AG08395 (cell line): ENCODE data around the gene COL24A1.
"Not testable (repeated sequence)": the region's sequence is repeated elsewhere in the genome, so short reads cannot be mapped to it uniquely, and the experiment has no call there.

ENCODE experiments used
- DNase-seq: peaks from one replicate; pipeline ENCODE4 v3.0.0; 2012; ENCODE audit warnings: mixed read lengths, low spot score

The COL24A1 gene

DNA sequence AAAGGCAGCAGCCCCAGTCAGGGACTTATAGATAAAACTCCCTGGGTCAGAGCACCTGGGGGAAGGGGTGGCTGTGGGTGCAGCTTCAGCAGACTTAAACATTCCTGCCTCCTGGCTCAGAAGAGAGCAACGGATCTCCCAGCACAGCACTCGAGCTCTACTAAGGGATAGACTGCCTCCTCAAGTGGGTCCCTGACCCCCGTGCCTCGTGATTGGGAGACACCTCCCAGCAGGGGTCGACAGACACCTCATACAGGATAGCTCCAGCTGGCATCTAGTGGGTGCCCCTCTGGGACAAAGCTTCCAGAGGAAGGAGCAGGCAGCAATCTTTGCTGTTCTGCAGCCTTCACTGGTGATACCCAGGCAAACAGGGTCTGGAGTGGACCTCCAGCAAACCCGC lies 84.1 kb downstream of the COL24A1 start:
- DNase-seq, result not testable (repeated sequence)

DNA sequence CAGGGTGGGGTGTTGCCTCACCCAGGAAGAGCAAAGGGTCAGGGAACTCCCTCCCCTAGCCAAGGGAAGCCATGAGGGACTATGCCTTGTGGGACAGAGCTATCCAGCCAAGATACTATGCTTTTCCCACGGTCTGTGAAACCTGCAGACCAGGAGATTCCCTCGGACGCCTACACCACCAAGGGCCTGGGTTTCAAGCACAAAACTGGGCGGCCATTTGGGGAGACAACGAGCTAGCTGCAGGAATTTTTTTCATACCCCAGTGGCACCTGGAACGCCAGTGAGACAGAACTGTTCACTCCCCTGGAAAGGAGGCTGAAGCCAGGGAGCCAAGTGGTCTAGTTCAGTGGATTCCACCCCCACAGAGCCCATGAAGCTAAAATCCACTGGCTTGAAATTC lies 84.7 kb downstream of the COL24A1 start:
- not testable (repeated sequence) for DNase-seq

DNA sequence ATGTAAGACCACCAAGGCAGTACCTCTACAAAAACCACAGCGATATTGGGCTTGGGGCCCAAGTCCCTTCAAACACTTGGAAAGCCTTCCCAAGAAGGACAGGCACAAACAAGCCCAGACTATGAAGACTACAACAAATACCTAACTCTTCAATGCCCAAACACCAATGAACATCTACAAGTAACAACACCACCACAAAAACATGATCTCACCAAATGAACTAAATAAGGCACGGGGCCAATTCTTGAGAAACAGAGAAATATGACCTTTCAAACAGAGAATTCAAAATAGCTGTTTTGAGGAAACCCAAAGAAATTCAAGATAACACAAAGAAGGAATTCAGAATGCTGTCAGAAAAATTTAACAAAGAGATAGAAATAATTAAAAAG lies 86.8 kb downstream of the COL24A1 start:
- DNase-seq, result no peak

DNA sequence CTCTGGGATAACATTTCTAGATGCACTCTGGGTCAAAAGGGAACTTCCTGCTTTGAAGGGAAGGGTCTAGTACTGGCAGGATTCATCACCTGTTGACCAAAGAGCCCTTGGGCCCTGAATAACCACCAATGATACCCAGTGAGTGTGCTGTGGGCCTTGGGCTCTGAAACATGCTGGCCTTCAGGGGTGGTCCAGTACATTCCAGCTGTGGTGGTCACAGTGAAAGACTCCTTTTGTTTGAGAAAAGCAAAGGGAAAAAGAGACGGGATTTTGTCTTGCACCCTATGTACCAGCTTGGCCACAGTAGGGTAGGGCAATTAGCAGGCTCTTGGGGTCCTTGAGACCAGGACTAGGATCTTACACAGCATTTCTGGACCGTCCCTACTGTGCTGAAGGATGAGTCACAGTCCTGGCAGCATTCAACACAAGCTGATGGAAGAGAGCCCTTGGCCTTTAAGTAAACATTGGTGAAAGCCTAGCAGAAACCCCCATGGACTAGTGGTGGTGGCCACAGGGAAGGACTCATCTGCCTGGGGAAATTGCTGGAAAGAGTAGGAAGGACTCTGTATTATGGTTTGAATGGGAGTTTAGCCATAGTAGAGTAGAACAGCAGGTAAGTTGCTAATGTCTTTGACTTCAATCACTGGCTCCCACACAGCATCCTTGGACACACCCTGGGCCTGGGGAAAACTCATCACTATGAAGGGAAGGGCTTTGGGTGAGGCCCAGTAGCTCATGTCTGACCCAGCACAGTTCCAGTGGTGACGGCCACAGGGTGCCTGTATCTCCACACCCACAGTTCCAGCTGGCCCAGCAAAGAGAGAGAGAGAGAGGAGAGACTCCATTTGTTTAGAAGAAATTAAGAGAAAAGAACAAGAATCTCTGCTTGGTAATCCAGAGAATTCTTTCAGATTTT lies 87.5 kb downstream of the COL24A1 start:
- DNase-seq, result no peak

DNA sequence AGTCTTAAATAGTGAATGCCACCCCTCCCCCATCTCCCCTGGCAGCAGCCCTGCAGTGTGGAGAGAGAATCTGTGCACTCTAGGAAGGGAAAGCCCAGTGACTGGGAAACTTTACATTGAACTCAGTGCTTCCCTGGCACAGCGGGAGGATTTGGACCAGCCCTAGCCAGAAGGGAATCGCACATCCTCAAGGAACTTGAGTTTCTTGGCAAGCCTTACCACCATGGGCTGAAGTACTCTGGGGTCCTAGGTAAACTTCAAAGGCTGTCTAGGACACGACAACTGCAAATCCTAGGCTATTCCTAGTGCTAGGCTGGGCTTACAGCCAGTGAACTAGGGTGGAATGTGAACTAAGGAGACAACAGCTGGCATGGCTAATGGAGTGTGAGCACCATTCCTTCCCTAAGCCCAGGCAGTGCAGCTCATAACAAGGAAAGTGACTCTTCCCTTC lies 88.3 kb downstream of the COL24A1 start:
- peak; percentile 30 for DNase-seq

DNA sequence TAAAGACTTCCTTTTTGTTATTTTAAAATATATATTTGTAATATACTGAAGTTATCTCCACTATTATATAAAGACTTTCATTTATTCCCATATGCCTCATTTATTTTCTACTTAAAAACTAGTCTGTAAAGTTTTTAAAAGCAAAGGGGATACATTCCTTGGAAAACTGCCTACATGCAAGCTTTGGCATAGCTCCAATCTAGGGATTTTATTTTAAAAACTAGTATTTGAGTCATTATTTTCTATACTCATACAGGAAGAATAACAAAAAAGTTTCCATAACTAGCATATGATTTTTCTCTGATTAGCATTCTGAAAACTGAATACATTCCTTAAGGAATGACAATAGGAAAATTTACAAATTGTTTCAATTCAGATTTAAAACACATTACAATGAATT lies 88.9 kb downstream of the COL24A1 start:
- DNase-seq, result no peak

DNA sequence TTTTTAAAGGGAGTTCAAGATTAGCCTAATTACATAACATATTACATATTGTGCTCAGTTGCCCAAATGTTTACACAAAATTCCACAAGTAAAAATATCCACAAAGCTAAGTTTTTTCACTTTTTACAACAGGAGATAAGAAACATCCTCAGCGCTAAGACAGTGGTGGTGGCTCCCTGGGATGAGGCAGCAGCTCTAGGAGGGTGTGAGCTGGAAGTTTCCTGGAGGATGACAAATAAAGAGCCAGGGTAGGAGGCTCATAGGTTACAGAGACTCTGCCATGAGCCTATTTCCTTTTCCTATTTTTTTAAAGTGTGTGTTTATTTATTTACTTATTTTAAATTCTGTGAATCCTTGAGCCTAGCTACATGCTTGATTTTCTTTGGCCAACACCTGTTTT lies 91.7 kb downstream of the COL24A1 start:
- no peak for DNase-seq

DNA sequence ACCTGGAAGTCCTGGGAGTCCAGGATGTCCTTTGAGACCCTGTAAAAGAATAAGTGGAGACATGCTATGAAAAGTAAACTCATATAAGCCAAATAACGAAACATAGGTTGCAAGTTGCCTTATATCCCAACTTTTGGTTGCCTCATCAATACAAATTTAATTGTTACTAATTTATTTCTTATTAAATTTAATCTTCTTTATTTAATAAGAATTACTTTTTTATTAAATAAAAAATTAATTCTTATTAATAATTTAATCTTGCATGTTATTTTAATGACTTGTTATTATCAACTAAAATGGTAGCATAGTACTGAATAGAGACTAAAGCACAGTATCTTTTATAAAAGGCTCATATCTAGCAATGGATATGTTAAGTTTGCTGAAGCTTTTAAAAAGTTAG lies 92.9 kb downstream of the COL24A1 start:
- DNase-seq, result no peak

DNA sequence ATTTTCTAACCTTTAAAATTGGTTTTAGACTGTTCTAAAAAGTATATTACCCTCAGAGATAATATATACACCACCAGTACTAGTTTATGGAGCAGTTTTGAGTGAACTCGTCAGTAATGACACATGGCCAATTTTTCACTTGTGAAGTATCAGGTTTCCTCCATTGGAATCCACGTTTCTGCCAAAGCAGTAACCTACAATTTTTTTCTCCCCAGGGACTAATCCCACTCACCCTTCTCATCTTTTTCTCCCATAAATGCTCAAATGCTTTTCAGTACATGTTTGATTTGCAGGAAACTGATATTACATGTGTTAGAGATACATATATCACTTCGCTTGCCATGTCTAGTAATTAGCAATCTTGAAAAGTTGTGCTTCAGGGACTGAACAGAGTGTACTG lies 94.1 kb downstream of the COL24A1 start:
- no peak for DNase-seq

DNA sequence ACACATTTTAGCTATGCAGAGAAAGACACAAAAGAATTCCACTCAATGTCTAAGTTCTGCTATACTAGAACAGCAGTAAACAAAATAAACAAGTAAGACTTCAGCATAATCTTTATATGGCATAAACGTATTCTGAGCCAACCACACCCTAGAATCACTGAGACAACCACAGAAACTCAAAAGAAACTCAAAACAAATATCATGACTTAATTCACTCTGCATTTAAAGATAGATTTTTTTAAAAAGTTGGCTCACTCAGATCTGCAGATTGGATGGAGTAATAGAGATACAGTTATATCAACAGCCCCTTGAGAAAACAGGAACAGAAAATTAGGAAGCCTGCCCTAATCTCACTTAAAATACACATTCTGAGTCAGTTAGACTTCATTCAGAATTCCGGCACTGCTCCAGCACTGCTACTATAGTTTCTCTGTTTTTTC lies 95.0 kb downstream of the COL24A1 start:
- no peak for DNase-seq

DNA sequence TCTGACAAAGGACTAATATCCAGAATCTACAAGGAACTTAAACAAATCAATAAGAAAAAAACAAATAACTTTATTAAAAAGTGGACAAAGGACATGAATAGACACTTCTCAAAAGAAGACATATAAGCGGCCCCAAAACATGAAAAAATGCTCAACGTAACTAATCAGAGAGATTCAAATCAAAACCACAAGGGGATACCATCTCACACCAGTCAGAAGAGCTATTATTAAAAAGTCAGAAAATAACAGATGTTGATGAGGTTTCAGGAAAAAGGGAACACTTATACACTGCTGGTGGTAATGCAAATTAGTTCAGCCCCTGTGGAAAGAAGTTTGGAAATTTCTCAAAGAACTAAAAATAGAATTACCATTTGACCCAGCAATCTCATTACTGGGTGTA lies 102.2 kb downstream of the COL24A1 start:
- no peak for DNase-seq

DNA sequence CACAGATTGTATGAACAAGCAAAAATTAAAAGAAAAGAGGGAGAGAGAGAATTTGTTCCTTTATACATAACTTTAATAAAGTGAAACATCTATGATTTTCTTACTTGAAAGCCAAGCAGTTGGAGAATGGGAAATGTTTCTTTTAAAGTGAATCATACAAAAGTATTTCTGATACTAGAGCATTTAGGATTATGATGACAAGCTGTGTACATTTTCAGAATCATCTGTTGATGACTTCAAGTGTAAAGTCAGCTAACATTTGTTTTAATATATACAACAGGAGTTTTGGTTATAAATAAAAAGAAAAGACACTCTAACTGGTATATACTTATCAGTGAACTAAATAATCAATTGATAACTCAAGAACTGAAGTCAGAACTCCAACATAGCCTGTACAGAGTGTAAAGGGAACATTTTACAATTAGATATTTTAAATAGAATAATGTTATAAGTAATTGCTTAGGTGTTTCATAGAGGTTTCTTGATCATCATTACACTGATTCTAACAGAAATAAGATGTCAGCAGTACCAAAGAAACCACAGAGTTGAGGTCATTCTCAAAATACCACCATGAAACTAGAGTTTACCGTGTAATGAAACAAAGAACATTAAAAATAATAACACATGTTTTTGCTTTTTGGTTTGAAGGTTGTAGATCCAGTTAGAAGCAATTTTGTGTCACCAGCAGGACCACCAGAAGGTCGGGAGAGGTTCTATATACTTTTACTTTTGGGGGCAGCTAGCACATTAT lies 103.4 kb downstream of the COL24A1 start:
- DNase-seq, result no peak

DNA sequence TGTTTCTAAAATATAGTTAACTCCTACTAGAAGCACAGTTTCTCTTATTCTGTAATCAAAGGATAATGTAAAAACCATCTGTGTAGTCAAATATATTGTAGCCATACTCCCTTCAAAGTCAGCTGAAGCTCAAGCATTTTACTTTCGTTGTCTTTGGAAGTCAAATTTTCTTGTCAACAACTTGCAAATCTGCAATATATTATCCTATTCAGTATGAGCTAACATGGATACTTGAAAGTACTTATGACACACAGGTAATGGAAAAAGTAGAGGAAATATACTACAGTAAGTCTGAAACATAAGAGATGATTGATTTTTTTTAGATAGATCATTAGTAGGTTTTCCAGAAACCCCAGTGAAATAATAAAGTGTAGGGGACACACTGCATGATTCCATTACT lies 121.5 kb downstream of the COL24A1 start:
- no peak for DNase-seq

DNA sequence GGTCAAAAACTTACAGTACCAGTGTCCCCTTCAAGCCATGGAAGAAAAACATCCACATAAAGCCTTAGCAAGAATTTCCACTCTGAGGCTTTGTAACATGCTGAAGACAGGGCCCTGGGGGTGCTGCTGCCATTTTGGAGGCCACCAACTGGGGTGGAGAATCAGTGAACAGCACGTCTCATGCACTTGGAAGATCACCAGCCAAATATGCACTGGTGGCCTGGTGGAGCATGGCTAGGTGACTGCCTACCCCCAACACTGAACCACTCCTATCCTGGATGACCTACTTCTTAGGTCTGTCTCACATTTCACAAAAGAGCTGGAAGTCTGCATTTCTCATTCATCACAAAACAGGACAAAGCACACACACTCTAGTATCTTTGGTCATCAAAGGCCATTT lies 126.4 kb downstream of the COL24A1 start:
- DNase-seq, result no peak

DNA sequence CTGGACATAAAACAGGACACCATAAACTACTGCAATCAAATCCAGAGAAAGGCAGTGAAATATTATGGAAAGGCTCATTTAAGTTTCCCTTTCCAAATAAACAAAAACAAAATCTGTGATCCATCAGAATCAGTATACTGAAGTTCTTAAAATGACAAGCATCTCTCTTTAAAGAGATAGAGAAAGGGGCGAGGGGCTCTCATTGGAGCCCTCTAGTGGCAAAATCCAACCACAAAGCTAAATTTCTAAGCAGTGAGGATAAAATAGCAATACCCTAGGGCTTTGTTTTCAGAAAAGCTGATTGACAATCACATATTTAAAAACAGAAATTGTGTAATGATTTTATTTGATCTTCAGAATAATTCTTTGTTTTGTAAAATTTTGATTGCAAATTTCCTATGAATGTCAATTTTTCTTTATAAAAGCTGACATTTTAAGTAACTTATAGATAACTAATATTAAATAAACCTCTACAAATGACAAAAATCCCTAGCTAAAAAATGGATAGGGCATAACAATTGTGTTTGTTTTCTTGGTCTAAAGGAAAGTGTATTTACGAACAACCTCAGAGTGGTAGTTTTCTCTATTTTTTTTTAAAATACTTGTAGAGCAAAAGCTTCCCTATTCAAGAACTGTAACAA lies 138.2 kb downstream of the COL24A1 start:
- peak; percentile 42 for DNase-seq

DNA sequence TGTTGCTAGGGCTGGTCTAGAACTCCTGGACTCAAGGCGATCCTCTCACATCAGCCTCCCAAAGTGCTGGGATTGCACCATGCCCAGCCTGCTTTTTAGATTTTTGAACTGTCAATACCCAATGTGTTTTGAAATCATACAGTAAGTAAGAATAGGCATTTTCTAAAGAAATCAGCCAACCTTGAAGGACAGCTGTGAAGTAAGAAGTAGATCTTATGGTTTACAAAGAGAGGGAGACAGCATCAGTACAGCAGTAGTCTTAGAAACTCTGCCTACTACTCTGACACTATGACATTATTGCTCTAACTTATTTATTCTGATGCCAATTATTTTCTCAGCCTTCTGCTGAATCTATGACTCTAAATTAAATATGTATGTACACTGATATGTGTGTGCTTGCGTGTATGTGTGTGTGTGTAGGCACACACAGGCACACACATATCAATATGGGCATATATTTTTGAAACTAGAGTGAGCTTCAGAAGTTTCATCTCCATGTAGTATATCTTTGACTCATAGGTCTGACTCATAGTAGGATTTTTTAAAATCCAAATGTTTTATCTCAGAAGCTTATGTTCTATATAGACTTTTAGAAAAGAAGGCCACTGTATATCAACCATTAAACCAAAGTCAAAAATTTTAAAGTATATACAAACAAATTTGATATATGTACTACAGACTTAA lies 140.4 kb downstream of the COL24A1 start:
- DNase-seq, result peak; percentile 3

DNA sequence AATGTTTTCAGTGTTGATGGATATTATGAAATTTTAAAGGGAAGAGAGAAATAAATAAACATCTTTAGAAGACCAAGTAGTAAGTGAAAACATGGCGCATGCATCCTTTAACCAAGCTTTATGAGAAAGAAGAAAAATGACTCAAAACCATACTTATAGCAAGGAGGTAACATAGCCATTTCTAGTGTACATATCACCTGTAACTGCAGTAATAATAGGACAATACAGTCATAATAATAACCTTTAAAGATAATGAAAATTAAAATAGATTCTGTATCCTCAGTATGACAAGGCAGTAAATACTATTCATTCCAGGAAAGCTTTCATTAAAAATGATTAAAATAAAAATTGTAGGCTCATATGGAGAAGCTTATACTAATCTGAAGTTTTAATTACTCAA lies 141.2 kb downstream of the COL24A1 start:
- DNase-seq, result no peak

DNA sequence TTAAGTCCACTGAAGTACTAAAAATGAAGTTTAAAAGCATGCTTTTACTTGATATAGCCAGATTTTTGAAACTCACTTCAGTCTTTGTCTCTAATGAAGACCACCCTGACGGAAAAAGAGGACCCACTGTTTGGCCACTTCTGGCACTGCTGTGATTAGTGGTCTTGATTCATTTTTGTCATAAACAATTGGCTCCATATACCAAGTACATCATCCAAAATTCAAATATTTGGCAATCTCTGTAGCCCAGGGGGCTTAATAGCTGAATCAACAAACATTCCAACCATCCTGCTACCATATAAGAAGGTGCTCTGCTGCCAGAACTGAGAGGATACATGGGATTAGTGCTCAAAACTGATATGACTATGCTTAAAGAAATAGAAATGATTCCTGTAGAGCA lies 156.0 kb downstream of the COL24A1 start:
- no peak for DNase-seq

DNA sequence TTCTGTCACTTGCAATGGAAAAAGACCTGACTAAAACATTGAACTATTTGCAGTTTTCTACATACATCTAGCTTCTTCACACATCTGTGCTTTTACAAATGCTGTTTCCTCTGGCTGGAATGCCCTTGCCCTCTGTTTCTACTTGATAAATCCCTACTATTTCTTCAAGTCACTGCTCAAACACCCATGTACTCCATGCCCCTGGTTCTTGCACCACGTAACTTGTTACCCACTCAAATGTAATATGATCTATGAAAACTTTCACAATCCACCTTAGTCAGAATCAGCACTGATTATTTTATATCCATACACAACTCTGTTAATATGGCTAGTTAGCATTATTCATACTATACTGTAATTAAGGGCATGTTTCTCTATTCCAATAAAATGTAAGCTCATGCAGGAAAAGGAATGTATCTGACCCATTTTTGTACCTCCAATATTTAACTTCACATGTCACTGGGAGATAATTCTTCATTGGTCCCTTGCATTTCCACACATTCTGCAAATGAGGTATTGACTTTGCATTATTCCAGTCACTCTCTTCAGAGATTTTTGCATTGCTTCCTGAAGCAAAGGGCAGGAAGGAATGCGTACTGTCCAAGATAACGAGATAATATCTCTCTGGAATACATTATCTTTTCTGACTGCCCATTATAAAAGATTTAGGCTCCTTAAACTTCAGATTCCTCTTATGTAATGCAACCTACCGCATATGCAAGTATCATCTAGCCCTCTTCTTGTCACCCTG lies 158.3 kb downstream of the COL24A1 start:
- no peak for DNase-seq

DNA sequence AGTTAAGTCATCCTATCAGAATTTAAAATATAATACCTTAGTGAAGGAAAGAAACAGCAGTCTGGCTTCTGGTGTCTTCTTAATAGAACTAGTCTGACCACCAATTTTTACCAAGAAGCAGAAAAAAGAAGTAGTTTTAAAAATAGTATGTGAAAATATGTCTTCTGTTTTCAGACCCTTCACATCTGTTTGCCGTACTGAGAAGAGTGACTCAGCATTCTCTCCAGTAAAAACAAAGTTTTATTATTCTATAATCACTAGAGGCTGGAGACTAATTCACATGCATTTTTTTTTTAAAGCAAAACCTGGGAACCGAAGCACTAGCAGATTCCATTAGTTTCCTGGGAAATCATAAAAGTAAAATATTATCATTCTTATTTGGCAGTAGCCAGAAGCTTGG lies 163.8 kb downstream of the COL24A1 start:
- DNase-seq, result peak; percentile 19

DNA sequence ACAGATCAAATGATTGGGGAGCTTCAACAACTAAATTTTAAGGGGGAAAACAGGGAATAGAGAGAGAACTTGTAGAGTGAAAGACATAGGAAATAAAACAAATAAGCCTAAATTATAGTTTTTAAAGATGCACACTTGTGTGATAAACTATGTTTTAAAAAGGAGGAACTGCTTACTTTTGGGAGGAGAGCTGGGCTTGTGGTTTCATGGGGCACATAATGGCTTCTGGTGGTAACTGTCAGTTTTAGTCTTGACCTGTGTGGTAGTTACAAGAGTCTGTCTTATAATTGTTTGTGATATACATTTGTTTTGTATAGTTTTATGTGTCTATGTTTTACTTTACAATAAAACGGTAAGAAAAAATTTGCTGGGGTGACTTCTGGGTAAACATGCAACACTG lies 165.3 kb downstream of the COL24A1 start:
- DNase-seq, result no peak
